ENCODE results near the gene PPT2. TPM values are rescaled to one million over a fixed set of nuclear protein-coding genes. Genes with fewer than 3 reads are reported as not detected.
A peak's percentile ranks its signal among the peaks of the same experiment; 100 is the strongest.

The PPT2 gene
- total RNA-seq, 1 donor from 2014 or later: 55.1 TPM

- H3K4me3 Mint-ChIP-seq (ENCODE audit: unreplicated experiment): peak overlapping the region; percentile 54
- TF ChIP-seq CTCF (IDR thresholded peaks at IDR 0.05; ENCODE audit: partially characterized antibody, unreplicated experiment): no peak
- no peaks in the 10 kb centered on the region for H3K36me3 Mint-ChIP-seq (ENCODE audit: unreplicated experiment)
- H3K27ac Mint-ChIP-seq (ENCODE audit: unreplicated experiment): no peak overlapping the region
- DNase-seq: peak; percentile 51
- peaks cover 24% of the 10 kb centered on the region for H3K27me3 Mint-ChIP-seq (ENCODE audit: unreplicated experiment)
- peaks cover 11% of the 10 kb centered on the region for H3K9me3 Mint-ChIP-seq (ENCODE audit: unreplicated experiment)
- peaks cover 27% of the 10 kb centered on the region for H3K4me1 Mint-ChIP-seq (ENCODE audit: low read depth, unreplicated experiment)
Measured at GRCh38 chr6:32148289-32149091, 5.5 kb upstream of the PPT2 start.

GRCh38 chr6:32149092-32149755, 4.7 kb upstream of the PPT2 start:
- no peak for DNase-seq
- Mint-ChIP-seq H3K36me3 (ENCODE audit: unreplicated experiment) (no peaks in the 10 kb centered on the region), H3K27ac (ENCODE audit: unreplicated experiment) (no peak overlapping the region), H3K9me3 (ENCODE audit: unreplicated experiment) (peaks cover 11% of the 10 kb centered on the region), H3K4me1 (ENCODE audit: low read depth, unreplicated experiment) (peaks cover 27% of the 10 kb centered on the region), H3K27me3 (ENCODE audit: unreplicated experiment) (peaks cover 24% of the 10 kb centered on the region), H3K4me3 (ENCODE audit: unreplicated experiment) (peak overlapping the region; percentile 54)
- no peak for TF ChIP-seq CTCF (IDR thresholded peaks at IDR 0.05; ENCODE audit: partially characterized antibody, unreplicated experiment)

GRCh38 chr6:32149932-32150870, 3.7 kb upstream of the PPT2 start:
- Mint-ChIP-seq H3K27me3 (ENCODE audit: unreplicated experiment) (peaks cover 24% of the 10 kb centered on the region), H3K4me3 (ENCODE audit: unreplicated experiment) (peak overlapping the region; percentile 89), H3K36me3 (ENCODE audit: unreplicated experiment) (no peaks in the 10 kb centered on the region), H3K4me1 (ENCODE audit: low read depth, unreplicated experiment) (peaks cover 28% of the 10 kb centered on the region), H3K9me3 (ENCODE audit: unreplicated experiment) (peaks cover 11% of the 10 kb centered on the region), H3K27ac (ENCODE audit: unreplicated experiment) (peak overlapping the region; percentile 94)
- DNase-seq: peak; percentile 52
- TF ChIP-seq CTCF (IDR thresholded peaks at IDR 0.05; ENCODE audit: partially characterized antibody, unreplicated experiment): no peak

- peaks cover 15% of the 10 kb centered on the region for H3K9me3 Mint-ChIP-seq (ENCODE audit: unreplicated experiment)
- H3K4me1 Mint-ChIP-seq (ENCODE audit: low read depth, unreplicated experiment): peaks cover 30% of the 10 kb centered on the region
- DNase-seq: no peak
Measured at GRCh38 chr6:32151181-32151862, 2.6 kb upstream of the PPT2 start.

More at GRCh38 chr6:32151181-32151862, 2.6 kb upstream of the PPT2 start:
- Mint-ChIP-seq H3K27ac (ENCODE audit: unreplicated experiment) (peak overlapping the region; percentile 94), H3K27me3 (ENCODE audit: unreplicated experiment) (peaks cover 24% of the 10 kb centered on the region), H3K36me3 (ENCODE audit: unreplicated experiment) (no peaks in the 10 kb centered on the region), H3K4me3 (ENCODE audit: unreplicated experiment) (peak overlapping the region; percentile 88)
- no peak for TF ChIP-seq CTCF (IDR thresholded peaks at IDR 0.05; ENCODE audit: partially characterized antibody, unreplicated experiment)

All from glutamatergic neuron (in vitro differentiated cells).